Measurements from ENCODE around the gene RDH11. TPM values are rescaled to one million over a fixed set of nuclear protein-coding genes. Genes with fewer than 3 reads are reported as not detected.

RDH11 gene
- total and polyA plus RNA-seq, 2 donors (not counting 3 experiments of a cell fraction or from before 2014, with no cell fraction given): 79.8 to 93.2 TPM

DNA sequence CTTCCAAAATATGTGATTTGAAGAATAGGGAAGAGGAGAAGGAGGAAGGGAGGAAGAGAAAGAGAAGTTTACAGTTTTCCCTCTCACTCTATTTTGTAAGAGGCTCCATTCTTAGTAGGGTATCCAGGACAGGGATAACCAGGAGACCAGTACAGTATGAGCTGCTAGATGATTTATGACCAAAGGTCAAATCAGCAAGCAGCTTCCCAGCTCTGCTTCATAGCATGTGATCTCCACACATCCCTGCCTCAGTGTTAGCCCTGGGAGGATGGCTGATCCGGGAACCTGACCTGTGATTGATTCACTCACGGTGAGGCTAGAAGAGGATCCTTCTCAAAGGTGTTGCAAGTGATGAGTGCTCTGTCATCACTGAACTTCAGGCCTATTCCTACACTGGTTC lies 22.7 kb upstream of the RDH11 start:
- Histone ChIP-seq H3K4me2 (ENCODE audit: insufficient read depth, low read length) (no peak overlapping the region), H3K4me1 (ENCODE audit: control insufficient read depth, extremely low read depth, insufficient read depth, low read length) (no peaks in the 10 kb centered on the region), H3K27me3 (ENCODE audit: control insufficient read depth in 2 of 2, insufficient read depth in 2 of 2, low read length in 2 of 2) (peaks cover 21 to 25% of the 10 kb centered on the region in 2 experiments), H3K9me3 (replicated peaks; ENCODE audit: control insufficient read depth, insufficient read depth, low read length) (no peaks in the 10 kb centered on the region), H3K79me2 (ENCODE audit: control insufficient read depth, insufficient read depth, low read length) (no peaks in the 10 kb centered on the region), H3K9ac (replicated peaks; ENCODE audit: extremely low read depth, insufficient read depth, low read length) (no peak overlapping the region), H3K9me1 (replicated peaks; ENCODE audit: control insufficient read depth, extremely low read depth, insufficient read depth, low read length) (no peaks in the 10 kb centered on the region), H3K4me3 (replicated peaks in 1 of 3; ENCODE audit: insufficient read depth in 1 of 3, low read depth in 1 of 3, low read length in 3 of 3) (no peak overlapping the region), H3K27ac (ENCODE audit: insufficient read depth, low read depth, low read length) (no peak overlapping the region), H2AFZ (ENCODE audit: low read depth, low read length) (no peak overlapping the region), H4K20me1 (replicated peaks; ENCODE audit: control insufficient read depth, extremely low read depth, insufficient read depth, low read length) (no peaks in the 10 kb centered on the region), H3K36me3 (ENCODE audit: control insufficient read depth in 2 of 2, extremely low read depth in 1 of 2, insufficient read depth in 2 of 2, low read length in 2 of 2) (no peaks in the 10 kb centered on the region)
- FAIRE-seq: no peak
- intact Hi-C loops (cut with micrococcal nuclease) (no loop called here), dilution Hi-C loops (cut with MboI; ENCODE audit: extremely low pct_ligation_motif_present, low sequenced_read_pairs) (no loop called here)
- TF ChIP-seq FOS (IDR thresholded peaks at IDR 0.05; ENCODE audit: borderline replicate concordance, insufficient read depth, low read length): no peak
- no peak for TF ChIP-seq MYC (IDR thresholded peaks at IDR 0.05; ENCODE audit: low read depth, low read length)
- no peak for TF ChIP-seq MAX (IDR thresholded peaks at IDR 0.05; ENCODE audit: insufficient read depth, insufficient read length)
- no peak for TF ChIP-seq EZH2 (IDR thresholded peaks at IDR 0.05; ENCODE audit: borderline replicate concordance, low read depth, low read length, severe bottlenecking)
- no peak for TF ChIP-seq JUN (IDR thresholded peaks at IDR 0.05; ENCODE audit: borderline replicate concordance, insufficient read depth, insufficient read length, low read depth)
- no peak for TF ChIP-seq POLR2A (IDR thresholded peaks at IDR 0.05; ENCODE audit: low read depth, low read length)
- no peak for TF ChIP-seq GATA2 (IDR thresholded peaks at IDR 0.05; ENCODE audit: insufficient read depth, insufficient read length, low read depth, low read length)
- no peak for TF ChIP-seq POLR2AphosphoS5 (IDR thresholded peaks at IDR 0.05; ENCODE audit: insufficient read depth, low read depth, low read length)
- TF ChIP-seq, protein P1, sequence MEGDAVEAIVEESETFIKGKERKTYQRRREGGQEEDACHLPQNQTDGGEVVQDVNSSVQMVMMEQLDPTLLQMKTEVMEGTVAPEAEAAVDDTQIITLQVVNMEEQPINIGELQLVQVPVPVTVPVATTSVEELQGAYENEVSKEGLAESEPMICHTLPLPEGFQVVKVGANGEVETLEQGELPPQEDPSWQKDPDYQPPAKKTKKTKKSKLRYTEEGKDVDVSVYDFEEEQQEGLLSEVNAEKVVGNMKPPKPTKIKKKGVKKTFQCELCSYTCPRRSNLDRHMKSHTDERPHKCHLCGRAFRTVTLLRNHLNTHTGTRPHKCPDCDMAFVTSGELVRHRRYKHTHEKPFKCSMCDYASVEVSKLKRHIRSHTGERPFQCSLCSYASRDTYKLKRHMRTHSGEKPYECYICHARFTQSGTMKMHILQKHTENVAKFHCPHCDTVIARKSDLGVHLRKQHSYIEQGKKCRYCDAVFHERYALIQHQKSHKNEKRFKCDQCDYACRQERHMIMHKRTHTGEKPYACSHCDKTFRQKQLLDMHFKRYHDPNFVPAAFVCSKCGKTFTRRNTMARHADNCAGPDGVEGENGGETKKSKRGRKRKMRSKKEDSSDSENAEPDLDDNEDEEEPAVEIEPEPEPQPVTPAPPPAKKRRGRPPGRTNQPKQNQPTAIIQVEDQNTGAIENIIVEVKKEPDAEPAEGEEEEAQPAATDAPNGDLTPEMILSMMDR (IDR thresholded peaks at IDR 0.05; ENCODE audit: extremely low read depth in 1 of 2, insufficient read depth in 1 of 2, low read depth in 1 of 2, low read length in 2 of 2): no peak
- CTCF ChIA-PET: interaction anchor here (2.6 kb wide), 1 partner anchor 14 kb away, joined by 10 read pairs; no protein-coding TSS in a partner anchor
- no TSS peak for BruUV-seq (replicated peaks)
- DNase-seq (ENCODE audit: low read depth, low spot score): no peak
- POLR2A ChIA-PET: no interaction called here

Data from endothelial cell of umbilical vein (primary cell).